ENCODE results near the gene OSBP2. TPM values are rescaled to one million over a fixed set of nuclear protein-coding genes. Genes with fewer than 3 reads are reported as not detected.

OSBP2 gene
- total RNA-seq, 2 experiments from 2014 or later = 1.2 to 1.6 TPM

GRCh38 chr22:30655532-30655931, 39.1 kb upstream of the OSBP2 start:
- H3K4me1 Mint-ChIP-seq (ENCODE audit: low read depth) = no peaks in the 10 kb centered on the region

GRCh38 chr22:30662040-30662439, 32.6 kb upstream of the OSBP2 start:
- ATAC-seq (ENCODE audit: poor library complexity) = no peak
- intact Hi-C loops (cut with DNase I, micrococcal nuclease) = loop anchor here in 1 of 2 experiments (10.0 kb wide), 1 partner anchor 423 kb away; the partner anchor contains the start of gene SMTN
- Histone ChIP-seq H3K27ac (ENCODE audit: low read depth in 1 of 2, low read length in 2 of 2) (no peak overlapping the region), H3K4me3 (ENCODE audit: low read length) (no peak overlapping the region), H3K27me3 (ENCODE audit: control insufficient read depth in 1 of 2, insufficient read depth in 2 of 2, low read length in 2 of 2) (no peaks in the 10 kb centered on the region), H3K4me1 (ENCODE audit: insufficient read depth, low read length) (peaks cover 14% of the 10 kb centered on the region), H3K9me3 (ENCODE audit: control insufficient read depth in 1 of 2, insufficient read depth in 1 of 2, low read length in 2 of 2) (no peaks in the 10 kb centered on the region), H3K36me3 (ENCODE audit: insufficient read depth, low read length) (peaks cover 31% of the 10 kb centered on the region)
- POLR2A ChIA-PET = no interaction called here
- no peak for DNase-seq
- peaks cover 54% of the 10 kb centered on the region for H3K36me3 Mint-ChIP-seq (ENCODE audit: low read depth)
- no peak overlapping the region for H3K4me3 Mint-ChIP-seq
- peaks cover 13% of the 10 kb centered on the region for H3K4me1 Mint-ChIP-seq (ENCODE audit: low read depth)
- no peak overlapping the region for H3K27ac Mint-ChIP-seq
- TF ChIP-seq CTCF (IDR thresholded peaks at IDR 0.05) = no peak
- H3K9me3 Mint-ChIP-seq = no peaks in the 10 kb centered on the region
- CTCF ChIA-PET = interaction anchor here (1.9 kb wide), 1 partner anchor 28 kb away, joined by 5 read pairs; no protein-coding TSS in a partner anchor
- H3K27me3 Mint-ChIP-seq = no peaks in the 10 kb centered on the region

More at GRCh38 chr22:30655532-30655931, 39.1 kb upstream of the OSBP2 start:
- Histone ChIP-seq H3K4me3 (ENCODE audit: low read length) (no peak overlapping the region), H3K9me3 (ENCODE audit: control insufficient read depth in 1 of 2, insufficient read depth in 1 of 2, low read length in 2 of 2) (no peaks in the 10 kb centered on the region), H3K27me3 (ENCODE audit: control insufficient read depth in 1 of 2, insufficient read depth in 2 of 2, low read length in 2 of 2) (no peaks in the 10 kb centered on the region), H3K27ac (ENCODE audit: low read depth in 1 of 2, low read length in 2 of 2) (no peak overlapping the region), H3K36me3 (ENCODE audit: insufficient read depth, low read length) (peaks cover 7% of the 10 kb centered on the region), H3K4me1 (ENCODE audit: insufficient read depth, low read length) (no peaks in the 10 kb centered on the region)
- no peaks in the 10 kb centered on the region for H3K9me3 Mint-ChIP-seq
- H3K27me3 Mint-ChIP-seq = no peaks in the 10 kb centered on the region
- no peak for TF ChIP-seq CTCF (IDR thresholded peaks at IDR 0.05)
- DNase-seq (no peak), ATAC-seq (ENCODE audit: poor library complexity) (no peak)
- H3K36me3 Mint-ChIP-seq (ENCODE audit: low read depth) = peaks cover 18% of the 10 kb centered on the region
- H3K27ac Mint-ChIP-seq = no peak overlapping the region
- CTCF ChIA-PET = no interaction called here
- H3K4me3 Mint-ChIP-seq = no peak overlapping the region
- POLR2A ChIA-PET = interaction anchor here (1.3 kb wide), 1 partner anchor 22 kb away, joined by 4 read pairs; no protein-coding TSS in a partner anchor
- intact Hi-C loops (cut with DNase I, micrococcal nuclease) = no loop called here

GRCh38 chr22:30664798-30665197, 29.9 kb upstream of the OSBP2 start:
- no peaks in the 10 kb centered on the region for H3K27me3 ChIP-seq (ENCODE audit: control insufficient read depth in 1 of 2, insufficient read depth in 2 of 2, low read length in 2 of 2)
- CTCF ChIA-PET = interaction anchor here (1.1 kb wide), 1 partner anchor 30 kb away, joined by 5 read pairs; no protein-coding TSS in a partner anchor
- POLR2A ChIA-PET = no interaction called here
- Mint-ChIP-seq H3K27ac (no peak overlapping the region), H3K4me1 (ENCODE audit: low read depth) (peaks cover 15% of the 10 kb centered on the region), H3K9me3 (no peaks in the 10 kb centered on the region), H3K4me3 (no peak overlapping the region), H3K36me3 (ENCODE audit: low read depth) (peaks cover 51% of the 10 kb centered on the region), H3K27me3 (no peaks in the 10 kb centered on the region)
- H3K4me1 ChIP-seq (ENCODE audit: insufficient read depth, low read length) = peaks cover 27% of the 10 kb centered on the region
- no peak for DNase-seq
- no peaks in the 10 kb centered on the region for H3K9me3 ChIP-seq (ENCODE audit: control insufficient read depth in 1 of 2, insufficient read depth in 1 of 2, low read length in 2 of 2)
- no peak overlapping the region for H3K27ac ChIP-seq (ENCODE audit: low read depth in 1 of 2, low read length in 2 of 2)
- peaks cover 29% of the 10 kb centered on the region for H3K36me3 ChIP-seq (ENCODE audit: insufficient read depth, low read length)
- no peak for ATAC-seq (ENCODE audit: poor library complexity)
- H3K4me3 ChIP-seq (ENCODE audit: low read length) = no peak overlapping the region
- TF ChIP-seq CTCF (IDR thresholded peaks at IDR 0.05) = no peak
- intact Hi-C loops (cut with DNase I, micrococcal nuclease) = loop anchor here in 1 of 2 experiments (5.0 to 10.0 kb wide), 2 partner anchors 72 to 420 kb away; partner anchors contain the start of genes PES1 and SMTN
